ENCODE results near the gene NFYC. TPM values are rescaled to one million over a fixed set of nuclear protein-coding genes. Genes with fewer than 3 reads are reported as not detected.

The NFYC gene
- total and polyA plus RNA-seq, 2 experiments from 2014 or later = 36.2 to 42.7 TPM

- no peak overlapping the region for H3K4me2 ChIP-seq
- no peak overlapping the region for H2AFZ ChIP-seq
- no peak overlapping the region for H3K4me3 ChIP-seq
- no peaks in the 10 kb centered on the region for H3K79me2 ChIP-seq (replicated peaks; ENCODE audit: insufficient read depth)
- H3K36me3 ChIP-seq (ENCODE audit: insufficient read depth) = no peaks in the 10 kb centered on the region
- H3K27ac ChIP-seq (ENCODE audit: low read depth) = no peak overlapping the region
- no peaks in the 10 kb centered on the region for H4K20me1 ChIP-seq (replicated peaks; ENCODE audit: insufficient read depth)
- DNase-seq (ENCODE audit: low spot score) (no peak), ATAC-seq (no peak)
- Mint-ChIP-seq H3K9me3 (peaks cover 2% of the 10 kb centered on the region; the same call in 1 of the 3 replicates), H3K4me3 (no peak overlapping the region), H3K27me3 (ENCODE audit: insufficient read depth, low read depth, poor library complexity) (peaks cover 28% of the 10 kb centered on the region), H3K4me1 (peaks cover 32% of the 10 kb centered on the region), H3K36me3 (ENCODE audit: low read depth) (no peaks in the 10 kb centered on the region), H3K27ac (no peak overlapping the region)
- H3F3A ChIP-seq (replicated peaks; ENCODE audit: low read depth) = no peaks in the 10 kb centered on the region
- H3K4me1 ChIP-seq (ENCODE audit: insufficient read depth) = peaks cover 4% of the 10 kb centered on the region; the same call in 1 of the 2 replicates
- peaks cover 36% of the 10 kb centered on the region for H3K27me3 ChIP-seq (ENCODE audit: insufficient read depth)
- TF ChIP-seq CTCF (conservative IDR thresholded peaks at IDR 0.05; ENCODE audit: low read depth in 2 of 2) = no peak
- no peak for TF ChIP-seq NANOG (IDR thresholded peaks at IDR 0.05; ENCODE audit: borderline replicate concordance)
- no peak for TF ChIP-seq ZNF462 (CRISPR knock-in tag; IDR thresholded peaks at IDR 0.05)
- TF ChIP-seq EZH2 (IDR thresholded peaks at IDR 0.05; ENCODE audit: low read depth, unreplicated experiment) = no peak
- no peak for TF ChIP-seq ZNF114 (CRISPR knock-in tag; IDR thresholded peaks at IDR 0.05)
- no peaks in the 10 kb centered on the region for H3K9me2 ChIP-seq (ENCODE audit: insufficient read depth)
Measured at GRCh38 chr1:40786995-40787705, 95.6 kb downstream of the NFYC start.

Data from GM23338 (cell line).